MM.1S (cell line): ENCODE data around the gene HPSE2.

Experiments
- EZH2 ChIP-seq: fragments of 300-600 bp; sonication (generic); optimal IDR thresholded peaks from 2 replicates; pipeline ENCODE3; 2017; ENCODE audit warnings: low read depth, mild to moderate bottlenecking, antibody characterized with exemption, low read length, mixed read lengths
- TF ChIP-seq, protein P1 (sequence below): fragments of 300-600 bp; sonication (generic); IDR thresholded peaks from 2 replicates; pipeline ENCODE4 v1.5.1; 2016; ENCODE audit warnings: antibody characterized with exemption, low read length, mixed read lengths

DNA sequence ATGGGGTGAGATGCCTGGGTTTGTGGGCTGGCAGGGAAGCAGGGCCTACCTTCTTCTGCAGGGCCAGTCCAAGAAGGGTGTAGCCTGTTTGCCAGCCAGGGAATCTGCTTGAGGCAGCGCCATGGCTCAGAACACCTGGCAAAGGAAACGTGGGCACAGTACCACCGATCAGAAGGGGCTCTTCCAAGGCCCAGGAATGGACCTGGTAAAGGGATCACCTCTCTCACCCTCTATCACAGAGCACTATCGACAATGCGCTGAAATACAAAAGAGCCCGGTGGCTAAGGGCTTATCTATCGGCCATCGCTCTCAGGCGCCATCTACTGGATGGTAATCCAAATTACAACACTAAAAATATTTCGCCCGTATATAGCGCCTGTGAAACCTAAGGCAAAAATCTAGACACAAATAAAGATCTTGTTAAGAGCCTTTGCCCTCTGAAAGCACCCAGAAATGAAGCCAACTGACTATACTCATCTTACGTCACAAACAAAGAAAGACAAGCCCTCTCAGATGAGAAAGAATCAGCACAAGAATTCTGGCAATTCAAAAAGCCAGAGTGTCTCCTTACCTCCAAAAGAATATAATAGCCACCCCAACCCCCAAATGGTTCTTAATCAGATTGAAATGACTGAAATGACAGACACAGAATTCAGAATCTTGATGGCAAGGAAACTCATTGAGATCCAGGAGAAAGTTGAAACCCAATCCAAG is 571.2 kb downstream of the HPSE2 start:
- TF ChIP-seq, protein P1, sequence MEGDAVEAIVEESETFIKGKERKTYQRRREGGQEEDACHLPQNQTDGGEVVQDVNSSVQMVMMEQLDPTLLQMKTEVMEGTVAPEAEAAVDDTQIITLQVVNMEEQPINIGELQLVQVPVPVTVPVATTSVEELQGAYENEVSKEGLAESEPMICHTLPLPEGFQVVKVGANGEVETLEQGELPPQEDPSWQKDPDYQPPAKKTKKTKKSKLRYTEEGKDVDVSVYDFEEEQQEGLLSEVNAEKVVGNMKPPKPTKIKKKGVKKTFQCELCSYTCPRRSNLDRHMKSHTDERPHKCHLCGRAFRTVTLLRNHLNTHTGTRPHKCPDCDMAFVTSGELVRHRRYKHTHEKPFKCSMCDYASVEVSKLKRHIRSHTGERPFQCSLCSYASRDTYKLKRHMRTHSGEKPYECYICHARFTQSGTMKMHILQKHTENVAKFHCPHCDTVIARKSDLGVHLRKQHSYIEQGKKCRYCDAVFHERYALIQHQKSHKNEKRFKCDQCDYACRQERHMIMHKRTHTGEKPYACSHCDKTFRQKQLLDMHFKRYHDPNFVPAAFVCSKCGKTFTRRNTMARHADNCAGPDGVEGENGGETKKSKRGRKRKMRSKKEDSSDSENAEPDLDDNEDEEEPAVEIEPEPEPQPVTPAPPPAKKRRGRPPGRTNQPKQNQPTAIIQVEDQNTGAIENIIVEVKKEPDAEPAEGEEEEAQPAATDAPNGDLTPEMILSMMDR: peak; percentile 82
- no peak for TF ChIP-seq EZH2
